Esophagus squamous epithelium (tissue), 4 donors: Measurements from ENCODE around the gene GLRX.

Source experiments
- CTCF ChIP-seq, 6 experiments: fragments of 450-650 bp in 4 of 6; fragments of 200-600 bp in 2 of 6; sonication (generic) in 2 of 6; IDR thresholded peaks; one replicate each; pipeline ENCODE4 v1.5.1; 2016 to 2019; ENCODE audit warnings: antibody characterized with exemption in 6 of 6, mild to moderate bottlenecking in 4 of 6, moderate library complexity in 4 of 6
- POLR2A ChIP-seq, 4 donors: fragments of 450-650 bp; IDR thresholded peaks; one replicate each; pipeline ENCODE4 v1.6.1; 2017; ENCODE audit warnings: antibody characterized with exemption in 4 of 4, mild to moderate bottlenecking in 4 of 4, moderate library complexity in 3 of 4

DNA sequence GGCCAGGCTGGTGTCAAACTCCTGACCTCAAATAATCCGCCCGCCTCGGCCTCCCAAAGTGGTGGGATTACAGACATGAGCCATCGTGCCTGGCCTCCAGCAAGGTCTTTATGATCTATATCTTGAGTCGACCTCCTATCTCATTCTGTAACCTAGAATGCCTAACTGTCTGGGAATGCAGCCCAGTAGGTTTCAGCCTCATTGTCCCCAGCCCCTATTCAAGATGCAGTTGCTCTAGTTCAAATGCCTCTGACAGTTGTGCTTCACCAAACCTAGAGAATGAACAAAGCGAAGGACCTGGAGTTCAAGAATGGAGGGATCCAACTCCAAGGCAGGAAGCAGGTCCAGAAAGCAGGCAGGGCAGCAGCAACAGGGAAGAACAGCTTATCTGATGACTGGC, 30.8 kb downstream of the GLRX start:
- TF ChIP-seq CTCF (IDR thresholded peaks at IDR 0.05): no peak
- TF ChIP-seq POLR2A (IDR thresholded peaks at IDR 0.05): no peak
